AG04450 (cell line): ENCODE data around the gene GNAI1. TPM values are rescaled to one million over a fixed set of nuclear protein-coding genes. Genes with fewer than 3 reads are reported as not detected.

Experiments used
- CTCF ChIA-PET: fragments of 300-600, 350-600 bp; formaldehyde crosslinking; extraction: SDS; loops from one replicate; lab custom pipeline; 2022; ENCODE audit warnings: antibody characterized with exemption, inconsistent platforms; lab: Charles Lee
- POLR2A ChIA-PET: fragments of 350-600 bp; formaldehyde crosslinking; extraction: SDS; loops from one replicate; lab custom pipeline; 2021; ENCODE audit warnings: antibody characterized with exemption, inconsistent platforms; lab: Yijun Ruan, JAX
- DNase-seq: peaks from one replicate; pipeline ENCODE4 v3.0.0-alpha.2; 2011; ENCODE audit warnings: low read depth, low spot score
- H3K27ac ChIP-seq: one replicate; pipeline ENCODE4 v1.5.1; 2012; ENCODE audit warnings: low read depth, low read length, control low read depth
- H3K27me3 ChIP-seq: one replicate; pipeline ENCODE4 v1.6.0; 2012; ENCODE audit warnings: low read length; ENCODE audit not compliant: control insufficient read depth, insufficient read depth
- H3K4me3 ChIP-seq: 2 replicates; pipeline ENCODE4 v1.5.1; 2011; ENCODE audit warnings: mild to moderate bottlenecking, low read depth, low read length, control low read depth
- H3K9me3 ChIP-seq: 2 replicates; pipeline ENCODE4 v1.5.1; 2012; ENCODE audit warnings: low read length; ENCODE audit not compliant: control insufficient read depth, insufficient read depth
- polyA plus RNA-seq: library from polyadenylated mRNA; depleted of rRNA; stranded (reverse); fragments of >200 nt; gene quantifications from 2 replicates; pipeline ENCODE4 v1.2.3, GENCODE V29; 2011
- TF ChIP-seq, protein P1 (sequence below): IDR thresholded peaks from 2 replicates; pipeline ENCODE4 v1.5.1; 2011; ENCODE audit warnings: low read depth, low read length, control low read depth, inconsistent platforms

Gene GNAI1
- polyA plus RNA-seq, 1 experiment, result 56.2 TPM

DNA sequence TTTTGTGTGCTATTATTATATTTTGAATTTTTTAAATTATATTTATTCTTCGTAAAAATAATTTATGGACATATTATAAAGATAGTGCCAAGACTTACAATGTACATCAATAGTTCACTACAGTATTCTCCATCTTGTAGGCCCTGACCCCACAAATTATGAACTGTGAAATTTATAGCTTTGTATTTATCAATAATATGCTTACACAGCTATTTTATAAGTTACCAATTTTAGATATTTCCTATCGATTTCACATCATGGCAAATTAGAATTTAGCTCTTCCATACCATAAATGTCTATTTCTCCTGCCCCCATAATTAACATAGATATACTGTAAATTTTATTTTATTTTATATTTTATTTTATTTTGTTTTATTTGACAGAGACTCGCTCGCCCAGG lies 34.4 kb upstream of the GNAI1 start:
- Histone ChIP-seq H3K27ac (no peak overlapping the region), H3K27me3 (no peaks in the 10 kb centered on the region), H3K9me3 (no peaks in the 10 kb centered on the region), H3K4me3 (no peak overlapping the region)
- CTCF ChIA-PET, result interaction anchor here (1.1 kb wide), 1 partner anchor 11 kb away, joined by 4 read pairs; no protein-coding TSS in a partner anchor
- TF ChIP-seq, protein P1, sequence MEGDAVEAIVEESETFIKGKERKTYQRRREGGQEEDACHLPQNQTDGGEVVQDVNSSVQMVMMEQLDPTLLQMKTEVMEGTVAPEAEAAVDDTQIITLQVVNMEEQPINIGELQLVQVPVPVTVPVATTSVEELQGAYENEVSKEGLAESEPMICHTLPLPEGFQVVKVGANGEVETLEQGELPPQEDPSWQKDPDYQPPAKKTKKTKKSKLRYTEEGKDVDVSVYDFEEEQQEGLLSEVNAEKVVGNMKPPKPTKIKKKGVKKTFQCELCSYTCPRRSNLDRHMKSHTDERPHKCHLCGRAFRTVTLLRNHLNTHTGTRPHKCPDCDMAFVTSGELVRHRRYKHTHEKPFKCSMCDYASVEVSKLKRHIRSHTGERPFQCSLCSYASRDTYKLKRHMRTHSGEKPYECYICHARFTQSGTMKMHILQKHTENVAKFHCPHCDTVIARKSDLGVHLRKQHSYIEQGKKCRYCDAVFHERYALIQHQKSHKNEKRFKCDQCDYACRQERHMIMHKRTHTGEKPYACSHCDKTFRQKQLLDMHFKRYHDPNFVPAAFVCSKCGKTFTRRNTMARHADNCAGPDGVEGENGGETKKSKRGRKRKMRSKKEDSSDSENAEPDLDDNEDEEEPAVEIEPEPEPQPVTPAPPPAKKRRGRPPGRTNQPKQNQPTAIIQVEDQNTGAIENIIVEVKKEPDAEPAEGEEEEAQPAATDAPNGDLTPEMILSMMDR, result no peak
- POLR2A ChIA-PET, result no interaction called here
- DNase-seq, result no peak

DNA sequence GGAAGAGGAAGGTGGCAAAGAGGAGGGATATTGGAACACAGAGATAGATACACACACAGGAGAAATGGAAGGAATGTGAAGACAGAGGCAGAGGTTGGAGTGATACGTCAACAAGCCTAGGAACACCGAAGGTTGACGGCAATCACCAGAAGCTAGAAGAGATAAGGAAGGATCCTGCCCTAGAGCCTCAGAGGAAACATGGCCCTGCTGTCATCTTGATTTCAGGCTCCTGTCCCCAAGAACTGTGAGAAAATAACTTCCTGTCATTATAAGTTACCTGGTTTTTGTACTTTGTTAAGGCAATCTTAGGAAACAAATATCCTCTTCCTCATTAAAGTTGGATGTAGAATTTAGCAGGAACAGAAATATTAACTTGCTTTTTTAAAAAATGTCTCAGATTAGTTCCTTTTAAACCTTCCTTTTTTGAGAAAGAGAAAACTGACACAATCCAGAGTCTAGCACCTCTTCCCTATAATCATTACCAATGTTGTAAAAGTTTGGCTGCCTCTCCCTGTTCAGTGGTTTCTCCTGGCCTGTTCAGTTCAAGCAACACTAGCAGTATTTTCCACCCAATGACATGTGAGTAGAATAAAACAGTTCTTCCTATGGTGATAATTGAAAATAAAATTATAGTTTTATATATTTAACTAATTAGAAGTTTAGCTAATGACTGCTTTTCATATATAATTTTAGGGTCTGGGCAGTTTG lies 28.8 kb upstream of the GNAI1 start:
- Histone ChIP-seq H3K27me3 (no peaks in the 10 kb centered on the region), H3K27ac (no peak overlapping the region), H3K9me3 (no peaks in the 10 kb centered on the region), H3K4me3 (no peak overlapping the region)
- POLR2A ChIA-PET, result no interaction called here
- CTCF ChIA-PET, result interaction anchor here (2.2 kb wide), 1 partner anchor 10 kb away, joined by 8 read pairs; no protein-coding TSS in a partner anchor
- TF ChIP-seq, protein P1, result no peak
- no peak for DNase-seq

- no peaks in the 10 kb centered on the region for H3K9me3 ChIP-seq
- TF ChIP-seq, protein P1, result no peak
These were observed 28.0 kb upstream of the GNAI1 start for GRCh38 chr7:80106498-80107113.

DNA sequence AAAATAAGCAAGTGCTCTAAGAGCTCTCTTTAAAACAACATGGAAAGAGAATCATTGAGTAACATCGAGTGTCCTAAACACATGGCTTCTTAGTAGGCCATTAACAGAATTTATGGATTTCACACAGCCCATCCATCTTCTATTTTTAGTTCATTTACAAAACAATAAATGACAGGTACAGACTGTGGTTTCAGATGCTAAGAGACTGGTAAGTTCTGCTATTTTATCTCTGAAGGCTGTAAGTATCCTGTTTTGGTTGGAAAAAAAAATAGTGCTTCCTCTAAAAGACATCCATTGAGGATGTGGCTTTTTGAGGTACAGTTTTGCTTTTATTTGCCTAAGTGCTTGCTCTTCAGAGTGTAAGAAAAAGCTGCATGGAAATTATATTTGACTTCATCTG lies 27.4 kb upstream of the GNAI1 start:
- Histone ChIP-seq H3K9me3 (no peaks in the 10 kb centered on the region), H3K4me3 (no peak overlapping the region), H3K27ac (no peak overlapping the region), H3K27me3 (no peaks in the 10 kb centered on the region)
- CTCF ChIA-PET, result interaction anchor here (2.2 kb wide), 1 partner anchor 11 kb away, joined by 8 read pairs; no protein-coding TSS in a partner anchor
- TF ChIP-seq, protein P1, result no peak
- POLR2A ChIA-PET, result no interaction called here
- no peak for DNase-seq

More at GRCh38 chr7:80106498-80107113, 28.0 kb upstream of the GNAI1 start:
- Histone ChIP-seq H3K27ac (no peak overlapping the region), H3K4me3 (no peak overlapping the region), H3K27me3 (no peaks in the 10 kb centered on the region)
- ChIA-PET CTCF (interaction anchor here (2.2 kb wide), 1 partner anchor 11 kb away, joined by 8 read pairs; no protein-coding TSS in a partner anchor), POLR2A (no interaction called here)
- no peak for DNase-seq

- H3K27me3 ChIP-seq, result no peaks in the 10 kb centered on the region
- POLR2A ChIA-PET, result no interaction called here
- H3K9me3 ChIP-seq, result no peaks in the 10 kb centered on the region
- DNase-seq, result no peak
- TF ChIP-seq, protein P1, result no peak
- H3K27ac ChIP-seq, result no peak overlapping the region
- CTCF ChIA-PET, result interaction anchor here (1.4 kb wide), 1 partner anchor 9 kb away, joined by 5 read pairs; no protein-coding TSS in a partner anchor
- no peak overlapping the region for H3K4me3 ChIP-seq
These were observed 24.3 kb upstream of the GNAI1 start for GRCh38 chr7:80110376-80110775.
